HCT116 (cell line): ENCODE data around the gene ALDH8A1. TPM values are rescaled to one million over a fixed set of nuclear protein-coding genes. Genes with fewer than 3 reads are reported as not detected.

Source experiments
- ATAC-seq: fragments of 200-7000 bp; cut with Tn5 transposase; 2 replicates; pipeline ENCODE4 v1.9.1; 2020; ENCODE audit warnings: mild to moderate bottlenecking, moderate library complexity
- BruUV-seq: library from RNA; stranded (reverse); fragments of 400-500 nt; replicated peaks from 2 replicates; lab custom pipeline; 2021; lab: Mats Ljungman, UMichigan
- CTCF ChIA-PET: fragments of 300-600 bp; sonication (Branson Sonifier 250); formaldehyde crosslinking; loops from one replicate; lab custom pipeline; 2021; ENCODE audit warnings: antibody characterized with exemption; lab: Charles Lee
- POLR2A ChIA-PET: fragments of 300-600, 350-600 bp; sonication (Branson Sonifier 250); formaldehyde crosslinking; loops from one replicate; lab custom pipeline; 2021; ENCODE audit warnings: antibody characterized with exemption; lab: Charles Lee
- RAD21 ChIA-PET, 2 experiments: fragments of 300-600 bp; sonication (Branson Sonifier 250); formaldehyde crosslinking; loops; one replicate each; lab custom pipeline; 2023; ENCODE audit warnings: low total read pairs in 2 of 2; ENCODE audit not compliant: uncharacterized antibody in 2 of 2, unreplicated experiment in 2 of 2, low non-redundant PET in 1 of 2; lab: Charles Lee
- DNase-seq: peaks from one replicate; pipeline ENCODE4 v3.0.0-alpha.2; 2010; ENCODE audit warnings: low read depth, low spot score
- H2AFZ ChIP-seq: fragments of 200-600 bp; shearing (Covaris generic), sonication (generic); 2 replicates; pipeline ENCODE4 v1.6.1; 2017; ENCODE audit warnings: low read depth, mixed run types, mixed read lengths, antibody characterized with exemption, low read length; ENCODE audit not compliant: poor library complexity, severe bottlenecking
- H3K27ac ChIP-seq: 2 replicates; pipeline ENCODE4 v1.5.1; 2012; ENCODE audit warnings: low read depth, low read length
- H3K27me3 ChIP-seq: fragments of 200-600 bp; sonication (generic); 2 replicates; pipeline ENCODE4 v1.6.1; 2016; ENCODE audit warnings: mixed run types, low read length, mixed read lengths; ENCODE audit not compliant: insufficient read depth
- H3K36me3 ChIP-seq, 2 experiments: fragments of 200-500 bp in 1 of 2; fragments of 200-600 bp in 1 of 2; sonication (Bioruptor generic) in 1 of 2; sonication (generic) in 1 of 2; 2 replicates each; pipeline versions ENCODE4 v1.5.1 to v1.6.1; 2014 to 2016; ENCODE audit warnings: low read length in 2 of 2, inconsistent platforms in 1 of 2, mixed read lengths in 1 of 2, mixed run types in 1 of 2; ENCODE audit not compliant: insufficient read depth in 2 of 2, control insufficient read depth in 1 of 2
- H3K4me1 ChIP-seq, 2 experiments: fragments of 200-600 bp in 1 of 2; sonication (generic) in 1 of 2; 2 replicates each; pipeline versions ENCODE4 v1.5.1 to v1.6.1; 2012 to 2017; ENCODE audit warnings: low read length in 2 of 2, inconsistent platforms in 1 of 2, mild to moderate bottlenecking in 1 of 2, mixed read lengths in 1 of 2, mixed run types in 1 of 2, moderate library complexity in 1 of 2; ENCODE audit not compliant: insufficient read depth in 2 of 2, control insufficient read depth in 1 of 2
- H3K4me2 ChIP-seq: fragments of 200-600 bp; sonication (generic); 2 replicates; pipeline ENCODE4 v1.6.1; 2017; ENCODE audit warnings: mixed run types, low read length, mixed read lengths
- H3K4me3 ChIP-seq, 2 experiments: fragments of 200-600 bp in 1 of 2; sonication (generic) in 1 of 2; replicated peaks in 1 of 2; 2 replicates each; pipeline ENCODE4 v1.5.1; 2011 to 2016; ENCODE audit warnings: low read length in 2 of 2, control low read depth in 1 of 2, low read depth in 1 of 2, mild to moderate bottlenecking in 1 of 2, mixed read lengths in 1 of 2, mixed run types in 1 of 2
- H3K79me2 ChIP-seq: fragments of 200-600 bp; sonication (generic); 2 replicates; pipeline ENCODE4 v1.6.1; 2017; ENCODE audit warnings: mild to moderate bottlenecking, mixed run types, low read length, moderate library complexity, mixed read lengths; ENCODE audit not compliant: insufficient read depth
- H3K9ac ChIP-seq: fragments of 200-600 bp; sonication (generic); 2 replicates; pipeline ENCODE4 v1.6.1; 2016; ENCODE audit warnings: low read length, mixed read lengths
- H3K9me2 ChIP-seq: fragments of 200-600 bp; sonication (generic), shearing (Covaris generic); 2 replicates; pipeline ENCODE4 v1.6.1; 2017; ENCODE audit warnings: mixed run types, mild to moderate bottlenecking, moderate library complexity; ENCODE audit not compliant: insufficient read depth
- H3K9me3 ChIP-seq, 2 experiments: fragments of 200-500 bp in 1 of 2; fragments of 200-600 bp in 1 of 2; sonication (Bioruptor generic) in 1 of 2; sonication (generic) in 1 of 2; 2 replicates each; pipeline ENCODE4 v1.6.1; 2014 to 2017; ENCODE audit warnings: low read length in 2 of 2, mixed read lengths in 2 of 2, inconsistent platforms in 1 of 2, low read depth in 1 of 2, mild to moderate bottlenecking in 1 of 2, mixed run types in 1 of 2, moderate library complexity in 1 of 2; ENCODE audit not compliant: control insufficient read depth in 1 of 2, insufficient read depth in 1 of 2
- H4K20me1 ChIP-seq: fragments of 200-600 bp; sonication (generic), shearing (Covaris generic); 2 replicates; pipeline ENCODE4 v1.6.1; 2017; ENCODE audit warnings: mixed run types, mild to moderate bottlenecking, moderate library complexity; ENCODE audit not compliant: insufficient read depth
- CBX3 ChIP-seq: IDR thresholded peaks from 2 replicates; pipeline ENCODE4 v1.6.1; 2012; ENCODE audit warnings: low read depth
- CEBPB ChIP-seq: IDR thresholded peaks from 2 replicates; pipeline ENCODE4 v1.6.1; 2012; ENCODE audit warnings: low read depth
- ELF1 ChIP-seq: IDR thresholded peaks from 2 replicates; pipeline ENCODE4 v1.6.1; 2012; ENCODE audit warnings: low read depth, borderline replicate concordance
- EZH2 ChIP-seq: fragments of 200-600 bp; sonication (generic); IDR thresholded peaks from 2 replicates; pipeline ENCODE4 v1.6.1; 2017; ENCODE audit warnings: antibody characterized with exemption, mixed run types
- EZH2phosphoT487 ChIP-seq: fragments of 200-600 bp; IDR thresholded peaks from 2 replicates; pipeline ENCODE4 v1.6.1; 2018; ENCODE audit warnings: antibody characterized with exemption, borderline replicate concordance
- FOSL1 ChIP-seq: IDR thresholded peaks from 2 replicates; pipeline ENCODE4 v1.6.1; 2012; ENCODE audit warnings: low read depth
- JUND ChIP-seq: IDR thresholded peaks from 2 replicates; pipeline ENCODE4 v1.6.1; 2012
- POLR2AphosphoS5 ChIP-seq: IDR thresholded peaks from 2 replicates; pipeline ENCODE4 v1.6.1; 2011; ENCODE audit warnings: mild to moderate bottlenecking, low read depth, low read length, moderate library complexity
- RAD21 ChIP-seq: IDR thresholded peaks from 2 replicates; pipeline ENCODE4 v1.6.1; 2012; ENCODE audit warnings: low read depth, mild to moderate bottlenecking
- SIN3A ChIP-seq: IDR thresholded peaks from 2 replicates; pipeline ENCODE4 v1.6.1; 2012; ENCODE audit warnings: low read depth
- SP1 ChIP-seq: IDR thresholded peaks from 2 replicates; pipeline ENCODE4 v1.6.1; 2012; ENCODE audit warnings: low read depth
- SRF ChIP-seq: IDR thresholded peaks from 2 replicates; pipeline ENCODE4 v1.6.1; 2012; ENCODE audit warnings: low read depth
- TCF7L2 ChIP-seq: IDR thresholded peaks from 2 replicates; pipeline ENCODE4 v1.7.0; 2011; ENCODE audit warnings: borderline replicate concordance, inconsistent platforms; ENCODE audit not compliant: insufficient read depth, insufficient read length; ENCODE audit errors: extremely low read depth
- YY1 ChIP-seq: IDR thresholded peaks from 2 replicates; pipeline ENCODE4 v1.6.1; 2011; ENCODE audit warnings: low read length, low read depth, moderate library complexity, mild to moderate bottlenecking; ENCODE audit not compliant: insufficient replicate concordance; ENCODE audit errors: extremely low read depth
- ZFX ChIP-seq: fragments of 450-650 bp; IDR thresholded peaks from 2 replicates; pipeline ENCODE4 v1.6.1; 2017
- ZNF274 ChIP-seq: fragments of 200-500 bp; sonication (Bioruptor generic); IDR thresholded peaks from 2 replicates; pipeline ENCODE4 v1.6.1; 2014; ENCODE audit warnings: mild to moderate bottlenecking, low read depth, low read length, inconsistent platforms
- intact Hi-C: fragments of 100-400 bp; cut with micrococcal nuclease; formaldehyde crosslinking; loops from 2 replicates; pipeline ENCODE4 v1.10.0; 2022
- total RNA-seq: library from RNA; stranded (reverse); gene quantifications from one replicate; pipeline ENCODE4 v1.2.1, GENCODE V29; 2021; ENCODE audit not compliant: unreplicated experiment
- TF ChIP-seq, protein P1 (sequence below), 3 experiments: fragments of 200-600 bp in 1 of 3; sonication (generic) in 1 of 3; IDR thresholded peaks in 2 of 3; conservative IDR thresholded peaks in 1 of 3; 2 replicates each; pipeline ENCODE4 v1.5.1; 2012 to 2017; ENCODE audit warnings: low read depth in 2 of 3, low read length in 2 of 3, antibody characterized with exemption in 1 of 3, borderline replicate concordance in 1 of 3, control low read depth in 1 of 3, mild to moderate bottlenecking in 1 of 3, mixed read lengths in 1 of 3, mixed run types in 1 of 3, moderate library complexity in 1 of 3; ENCODE audit not compliant: insufficient read depth in 1 of 3
- TF ChIP-seq, protein P2 (sequence below): IDR thresholded peaks from 2 replicates; pipeline ENCODE4 v1.6.1; 2012
- TF ChIP-seq, protein P3 (sequence below): IDR thresholded peaks from 2 replicates; pipeline ENCODE4 v1.6.1; 2011; ENCODE audit warnings: mild to moderate bottlenecking, low read length, moderate library complexity; ENCODE audit not compliant: insufficient replicate concordance; ENCODE audit errors: extremely low read depth
- TF ChIP-seq, protein P4 (sequence below): IDR thresholded peaks from 2 replicates; pipeline ENCODE4 v1.6.1; 2012; ENCODE audit warnings: low read depth

The ALDH8A1 gene
- total RNA-seq, 1 experiment from 2014 or later, result 1.4 TPM

DNA sequence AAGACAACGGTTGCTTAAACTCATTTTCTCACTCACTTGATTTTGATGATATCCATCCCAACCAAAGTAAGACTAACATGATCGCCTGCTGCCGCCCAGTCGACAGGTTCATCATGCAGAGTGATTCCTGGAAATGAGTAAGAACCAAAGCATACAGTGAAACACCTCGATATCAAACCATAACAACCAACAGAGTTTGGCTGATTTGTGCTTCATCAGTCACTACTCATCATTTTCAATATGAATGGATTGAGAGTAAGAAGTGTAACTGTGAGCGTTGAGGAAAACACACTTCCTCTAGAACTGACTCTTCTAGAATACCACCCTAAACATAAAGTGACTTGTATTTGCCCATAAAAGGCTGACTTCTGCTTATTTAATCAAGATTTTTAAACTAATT, 29.2 kb upstream of the ALDH8A1 start:
- H3K4me2 ChIP-seq, result no peak overlapping the region
- ATAC-seq, result no peak
- H3K4me1 ChIP-seq, result no peaks in the 10 kb centered on the region
- no peak overlapping the region for H3K4me3 ChIP-seq
- peaks cover 7% of the 10 kb centered on the region; the same call in 1 of the 2 replicates for H3K79me2 ChIP-seq
- no peak overlapping the region for H3K27ac ChIP-seq
- intact Hi-C loops, result no loop called here
- no peaks in the 10 kb centered on the region for H3K9me2 ChIP-seq
- no peaks in the 10 kb centered on the region for H3K9me3 ChIP-seq
- ChIA-PET CTCF (interaction anchor here (0.8 kb wide), 1 partner anchor 23 kb away, joined by 3 read pairs; no protein-coding TSS in a partner anchor), POLR2A (no interaction called here), RAD21 (no interaction called here)
- no peaks in the 10 kb centered on the region for H3K27me3 ChIP-seq
- DNase-seq, result no peak
- BruUV-seq, result no TSS peak
- peaks cover 2 to 11% of the 10 kb centered on the region in 2 experiments; a peak in 3 of 4 replicates for H3K36me3 ChIP-seq
- no peaks in the 10 kb centered on the region for H4K20me1 ChIP-seq
- no peak overlapping the region for H2AFZ ChIP-seq
- TF ChIP-seq ZFX, result no peak
- TF ChIP-seq, protein P1, sequence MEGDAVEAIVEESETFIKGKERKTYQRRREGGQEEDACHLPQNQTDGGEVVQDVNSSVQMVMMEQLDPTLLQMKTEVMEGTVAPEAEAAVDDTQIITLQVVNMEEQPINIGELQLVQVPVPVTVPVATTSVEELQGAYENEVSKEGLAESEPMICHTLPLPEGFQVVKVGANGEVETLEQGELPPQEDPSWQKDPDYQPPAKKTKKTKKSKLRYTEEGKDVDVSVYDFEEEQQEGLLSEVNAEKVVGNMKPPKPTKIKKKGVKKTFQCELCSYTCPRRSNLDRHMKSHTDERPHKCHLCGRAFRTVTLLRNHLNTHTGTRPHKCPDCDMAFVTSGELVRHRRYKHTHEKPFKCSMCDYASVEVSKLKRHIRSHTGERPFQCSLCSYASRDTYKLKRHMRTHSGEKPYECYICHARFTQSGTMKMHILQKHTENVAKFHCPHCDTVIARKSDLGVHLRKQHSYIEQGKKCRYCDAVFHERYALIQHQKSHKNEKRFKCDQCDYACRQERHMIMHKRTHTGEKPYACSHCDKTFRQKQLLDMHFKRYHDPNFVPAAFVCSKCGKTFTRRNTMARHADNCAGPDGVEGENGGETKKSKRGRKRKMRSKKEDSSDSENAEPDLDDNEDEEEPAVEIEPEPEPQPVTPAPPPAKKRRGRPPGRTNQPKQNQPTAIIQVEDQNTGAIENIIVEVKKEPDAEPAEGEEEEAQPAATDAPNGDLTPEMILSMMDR (IDR thresholded peaks at IDR 0.05 in 2 of 3, conservative IDR thresholded peaks at IDR 0.05 in 1 of 3; ENCODE audit: borderline replicate concordance in 1 of 3, insufficient read depth in 1 of 3, low read depth in 2 of 3, low read length in 2 of 3), result no peak
- TF ChIP-seq ELF1, result no peak
- TF ChIP-seq, protein P2, sequence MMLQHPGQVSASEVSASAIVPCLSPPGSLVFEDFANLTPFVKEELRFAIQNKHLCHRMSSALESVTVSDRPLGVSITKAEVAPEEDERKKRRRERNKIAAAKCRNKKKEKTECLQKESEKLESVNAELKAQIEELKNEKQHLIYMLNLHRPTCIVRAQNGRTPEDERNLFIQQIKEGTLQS, result no peak
- TF ChIP-seq EZH2phosphoT487, result no peak
- TF ChIP-seq ZNF274, result no peak
- no peak for TF ChIP-seq CBX3
- no peak for TF ChIP-seq EZH2
- TF ChIP-seq FOSL1, result no peak
- TF ChIP-seq RAD21, result no peak
- TF ChIP-seq, protein P3, sequence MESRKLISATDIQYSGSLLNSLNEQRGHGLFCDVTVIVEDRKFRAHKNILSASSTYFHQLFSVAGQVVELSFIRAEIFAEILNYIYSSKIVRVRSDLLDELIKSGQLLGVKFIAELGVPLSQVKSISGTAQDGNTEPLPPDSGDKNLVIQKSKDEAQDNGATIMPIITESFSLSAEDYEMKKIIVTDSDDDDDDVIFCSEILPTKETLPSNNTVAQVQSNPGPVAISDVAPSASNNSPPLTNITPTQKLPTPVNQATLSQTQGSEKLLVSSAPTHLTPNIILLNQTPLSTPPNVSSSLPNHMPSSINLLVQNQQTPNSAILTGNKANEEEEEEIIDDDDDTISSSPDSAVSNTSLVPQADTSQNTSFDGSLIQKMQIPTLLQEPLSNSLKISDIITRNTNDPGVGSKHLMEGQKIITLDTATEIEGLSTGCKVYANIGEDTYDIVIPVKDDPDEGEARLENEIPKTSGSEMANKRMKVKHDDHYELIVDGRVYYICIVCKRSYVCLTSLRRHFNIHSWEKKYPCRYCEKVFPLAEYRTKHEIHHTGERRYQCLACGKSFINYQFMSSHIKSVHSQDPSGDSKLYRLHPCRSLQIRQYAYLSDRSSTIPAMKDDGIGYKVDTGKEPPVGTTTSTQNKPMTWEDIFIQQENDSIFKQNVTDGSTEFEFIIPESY, result no peak
- TF ChIP-seq TCF7L2, result no peak
- no peak for TF ChIP-seq YY1
- no peak for TF ChIP-seq CEBPB
- no peak for TF ChIP-seq SIN3A
- no peak for TF ChIP-seq SRF
- TF ChIP-seq, protein P4, sequence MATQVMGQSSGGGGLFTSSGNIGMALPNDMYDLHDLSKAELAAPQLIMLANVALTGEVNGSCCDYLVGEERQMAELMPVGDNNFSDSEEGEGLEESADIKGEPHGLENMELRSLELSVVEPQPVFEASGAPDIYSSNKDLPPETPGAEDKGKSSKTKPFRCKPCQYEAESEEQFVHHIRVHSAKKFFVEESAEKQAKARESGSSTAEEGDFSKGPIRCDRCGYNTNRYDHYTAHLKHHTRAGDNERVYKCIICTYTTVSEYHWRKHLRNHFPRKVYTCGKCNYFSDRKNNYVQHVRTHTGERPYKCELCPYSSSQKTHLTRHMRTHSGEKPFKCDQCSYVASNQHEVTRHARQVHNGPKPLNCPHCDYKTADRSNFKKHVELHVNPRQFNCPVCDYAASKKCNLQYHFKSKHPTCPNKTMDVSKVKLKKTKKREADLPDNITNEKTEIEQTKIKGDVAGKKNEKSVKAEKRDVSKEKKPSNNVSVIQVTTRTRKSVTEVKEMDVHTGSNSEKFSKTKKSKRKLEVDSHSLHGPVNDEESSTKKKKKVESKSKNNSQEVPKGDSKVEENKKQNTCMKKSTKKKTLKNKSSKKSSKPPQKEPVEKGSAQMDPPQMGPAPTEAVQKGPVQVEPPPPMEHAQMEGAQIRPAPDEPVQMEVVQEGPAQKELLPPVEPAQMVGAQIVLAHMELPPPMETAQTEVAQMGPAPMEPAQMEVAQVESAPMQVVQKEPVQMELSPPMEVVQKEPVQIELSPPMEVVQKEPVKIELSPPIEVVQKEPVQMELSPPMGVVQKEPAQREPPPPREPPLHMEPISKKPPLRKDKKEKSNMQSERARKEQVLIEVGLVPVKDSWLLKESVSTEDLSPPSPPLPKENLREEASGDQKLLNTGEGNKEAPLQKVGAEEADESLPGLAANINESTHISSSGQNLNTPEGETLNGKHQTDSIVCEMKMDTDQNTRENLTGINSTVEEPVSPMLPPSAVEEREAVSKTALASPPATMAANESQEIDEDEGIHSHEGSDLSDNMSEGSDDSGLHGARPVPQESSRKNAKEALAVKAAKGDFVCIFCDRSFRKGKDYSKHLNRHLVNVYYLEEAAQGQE, result no peak
- TF ChIP-seq JUND, result no peak
- no peak for TF ChIP-seq POLR2AphosphoS5
- TF ChIP-seq SP1, result no peak
- H3K9ac ChIP-seq, result no peak overlapping the region
